COLO829 (cell line): ENCODE results near the gene LIMS2.

Experiments
- DNase-seq: peaks from one replicate; pipeline ENCODE4 v3.0.0; 2012; ENCODE audit warnings: low spot score

LIMS2 gene

GRCh38 chr2:127621981-127622431 lies 53.3 kb downstream of the LIMS2 start:
- DNase-seq, result no peak

GRCh38 chr2:127620866-127621265 lies 54.5 kb downstream of the LIMS2 start:
- no peak for DNase-seq

- DNase-seq, result no peak
Observed at GRCh38 chr2:127619877-127620705, 55.2 kb downstream of the LIMS2 start.

- DNase-seq, result no peak
Observed at GRCh38 chr2:127619203-127619590, 56.1 kb downstream of the LIMS2 start.

- no peak for DNase-seq
Observed at GRCh38 chr2:127618551-127619202, 56.7 kb downstream of the LIMS2 start.

- no peak for DNase-seq
Observed at GRCh38 chr2:127615511-127616166, 59.7 kb downstream of the LIMS2 start.

GRCh38 chr2:127614731-127615130 lies 60.6 kb downstream of the LIMS2 start:
- no peak for DNase-seq

- no peak for DNase-seq
Observed at GRCh38 chr2:127614246-127614645, 61.1 kb downstream of the LIMS2 start.

- no peak for DNase-seq
Observed at GRCh38 chr2:127612111-127612822, 63.1 kb downstream of the LIMS2 start.

- DNase-seq, result no peak
Observed at GRCh38 chr2:127611076-127611925, 64.0 kb downstream of the LIMS2 start.

GRCh38 chr2:127610561-127610960 lies 64.8 kb downstream of the LIMS2 start:
- no peak for DNase-seq

- DNase-seq, result no peak
Observed at GRCh38 chr2:127609818-127610217, 65.5 kb downstream of the LIMS2 start.

- no peak for DNase-seq
Observed at GRCh38 chr2:127609031-127609751, 66.1 kb downstream of the LIMS2 start.

GRCh38 chr2:127608061-127609030 lies 67.0 kb downstream of the LIMS2 start:
- DNase-seq, result no peak

GRCh38 chr2:127607399-127607908 lies 67.9 kb downstream of the LIMS2 start:
- no peak for DNase-seq

GRCh38 chr2:127606625-127607398 lies 68.5 kb downstream of the LIMS2 start:
- no peak for DNase-seq

GRCh38 chr2:127605691-127606263 lies 69.6 kb downstream of the LIMS2 start:
- DNase-seq, result no peak

GRCh38 chr2:127604986-127605385 lies 70.3 kb downstream of the LIMS2 start:
- no peak for DNase-seq
